ENCODE data around the gene TARM1.

DNA sequence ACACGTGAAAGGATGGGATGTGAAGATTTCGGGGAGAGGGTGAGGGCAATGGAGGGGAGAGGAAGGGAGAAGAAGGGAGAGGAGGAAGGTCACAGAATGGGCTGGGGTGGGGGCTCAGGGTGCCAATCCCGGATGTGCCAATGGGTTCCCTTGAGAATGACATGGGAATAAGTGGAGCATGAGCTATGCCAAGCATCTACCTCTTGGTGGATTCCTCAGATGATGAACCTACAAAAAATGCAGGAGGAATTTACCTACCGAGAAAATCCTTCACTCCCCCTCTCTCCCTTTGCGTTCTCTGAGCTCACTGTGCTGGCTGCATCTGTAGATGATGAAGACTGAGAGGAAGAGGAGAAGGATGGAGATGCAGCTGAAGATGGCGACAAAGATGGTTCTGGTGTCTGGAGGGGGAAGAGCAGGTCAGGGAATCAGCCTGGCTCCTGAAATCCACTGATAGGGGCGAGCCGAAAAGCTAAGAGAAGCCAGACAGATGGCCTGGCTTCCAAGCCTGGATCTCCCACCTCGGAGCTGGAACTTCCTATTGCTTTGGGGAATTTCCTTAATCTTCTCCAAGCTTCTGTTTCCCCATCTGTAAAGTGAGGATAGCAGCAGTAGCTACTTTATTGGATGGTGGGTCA, 39.1 kb downstream of the TARM1 start:
- TF ChIP-seq, protein P1, sequence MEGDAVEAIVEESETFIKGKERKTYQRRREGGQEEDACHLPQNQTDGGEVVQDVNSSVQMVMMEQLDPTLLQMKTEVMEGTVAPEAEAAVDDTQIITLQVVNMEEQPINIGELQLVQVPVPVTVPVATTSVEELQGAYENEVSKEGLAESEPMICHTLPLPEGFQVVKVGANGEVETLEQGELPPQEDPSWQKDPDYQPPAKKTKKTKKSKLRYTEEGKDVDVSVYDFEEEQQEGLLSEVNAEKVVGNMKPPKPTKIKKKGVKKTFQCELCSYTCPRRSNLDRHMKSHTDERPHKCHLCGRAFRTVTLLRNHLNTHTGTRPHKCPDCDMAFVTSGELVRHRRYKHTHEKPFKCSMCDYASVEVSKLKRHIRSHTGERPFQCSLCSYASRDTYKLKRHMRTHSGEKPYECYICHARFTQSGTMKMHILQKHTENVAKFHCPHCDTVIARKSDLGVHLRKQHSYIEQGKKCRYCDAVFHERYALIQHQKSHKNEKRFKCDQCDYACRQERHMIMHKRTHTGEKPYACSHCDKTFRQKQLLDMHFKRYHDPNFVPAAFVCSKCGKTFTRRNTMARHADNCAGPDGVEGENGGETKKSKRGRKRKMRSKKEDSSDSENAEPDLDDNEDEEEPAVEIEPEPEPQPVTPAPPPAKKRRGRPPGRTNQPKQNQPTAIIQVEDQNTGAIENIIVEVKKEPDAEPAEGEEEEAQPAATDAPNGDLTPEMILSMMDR (IDR thresholded peaks at IDR 0.05; ENCODE audit: low read depth, low read length), result no peak
- no peak for TF ChIP-seq POLR2A (IDR thresholded peaks at IDR 0.05; ENCODE audit: extremely low read depth, insufficient read length)

Measured in NB4 (cell line).